T-helper 2 cell treated with Interferon-gamma antibody and Interleukin-4, amounts not matched to agents 100 ng/mL and 5 ng/mL, for 36 hours (primary cell): Measurements from ENCODE around the gene HMGCL. TPM values are rescaled to one million over a fixed set of nuclear protein-coding genes. Genes with fewer than 3 reads are reported as not detected.
"Not testable (repeated sequence)": the region's sequence is repeated elsewhere in the genome, so short reads cannot be mapped to it uniquely, and the experiment has no call there.

Experiments
- intact Hi-C: fragments of 100-400 bp; cut with micrococcal nuclease; formaldehyde crosslinking; loops from one replicate; pipeline ENCODE4 v1.15.1; 2023
- total RNA-seq: library from RNA; stranded (reverse); gene quantifications from 2 replicates; pipeline ENCODE4 v1.2.3, GENCODE V29; 2022

The HMGCL gene
- total RNA-seq, 1 donor from 2014 or later: 18.1 TPM

- intact Hi-C loops: no loop called here
Measured at GRCh38 chr1:23784846-23785245, 40.4 kb downstream of the HMGCL start.

GRCh38 chr1:23783141-23783540 lies 42.1 kb downstream of the HMGCL start:
- intact Hi-C loops: not testable (repeated sequence)

DNA sequence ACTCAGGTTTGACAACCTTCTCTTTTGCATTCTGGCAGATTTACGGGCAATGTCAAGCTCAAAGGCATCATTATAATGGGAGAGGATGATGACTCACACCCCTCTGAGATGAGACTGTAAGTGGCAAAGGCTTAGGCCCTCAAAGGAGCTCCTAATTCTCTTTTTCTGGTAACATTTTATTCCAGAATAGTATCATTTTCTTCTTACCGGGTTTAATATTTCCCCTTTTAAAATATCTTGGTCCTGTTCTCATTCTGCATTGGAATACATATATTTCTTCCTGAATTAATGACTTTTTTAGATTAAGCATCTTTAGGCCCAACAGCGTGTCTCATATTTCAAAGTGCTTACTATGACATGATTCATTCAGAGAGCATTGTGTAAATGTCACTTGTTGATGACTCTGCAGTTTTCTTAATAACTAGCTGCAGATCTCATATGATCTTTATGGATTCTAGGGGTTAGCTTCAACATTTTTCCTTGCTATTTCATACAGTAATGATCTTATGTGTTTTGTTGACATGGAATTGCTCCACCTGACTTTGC lies 45.3 kb downstream of the HMGCL start:
- intact Hi-C loops: loop anchor here (2.0 kb wide), 1 partner anchor 45 kb away; the partner anchor contains the start of gene HMGCL

DNA sequence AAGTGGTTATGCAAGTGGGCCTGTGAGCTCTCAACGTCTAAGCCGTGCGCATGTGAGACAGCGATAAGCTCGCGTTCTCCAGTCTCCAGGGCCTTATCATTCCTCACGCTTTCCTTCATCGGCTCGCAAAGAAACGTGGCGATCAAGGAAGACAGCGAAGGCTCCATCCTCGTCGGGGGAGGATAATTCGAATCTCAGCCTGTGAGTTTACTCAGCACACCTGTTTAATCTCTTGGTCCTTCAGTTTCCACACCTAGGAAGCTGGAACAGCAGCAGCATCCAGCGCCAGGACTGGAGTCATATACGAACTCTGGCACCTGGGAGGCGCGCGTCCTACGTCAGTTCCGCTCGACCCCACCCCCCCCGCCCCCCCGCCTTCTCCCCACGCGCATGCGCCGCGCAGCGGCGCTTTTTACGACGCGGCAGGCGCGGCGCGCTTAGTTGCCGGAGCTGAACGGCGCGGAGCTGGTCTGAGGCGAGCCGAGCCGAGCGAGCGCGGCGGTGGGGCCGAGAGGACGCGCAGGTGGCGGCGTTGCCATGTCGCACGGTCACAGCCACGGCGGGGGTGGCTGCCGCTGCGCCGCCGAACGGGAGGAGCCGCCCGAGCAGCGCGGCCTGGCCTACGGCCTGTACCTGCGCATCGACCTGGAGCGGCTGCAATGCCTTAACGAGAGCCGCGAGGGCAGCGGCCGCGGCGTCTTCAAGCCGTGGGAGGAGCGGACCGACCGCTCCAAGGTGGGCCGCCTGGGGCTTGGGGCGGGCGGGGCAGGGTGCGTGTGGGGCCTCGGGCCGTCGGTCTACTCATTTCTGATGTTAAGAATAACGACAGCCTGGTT lies 47.0 kb downstream of the HMGCL start, which contains the start of gene PITHD1:
Gene PITHD1 (plus strand): TSS at position 440 of the 836 bp plus-strand sequence. CDS start 98 bp downstream, at position 538.
- intact Hi-C loops: loop anchor here (1.0 to 2.0 kb wide), 3 partner anchors 13 to 181 kb away; partner anchors contain the start of genes HMGCL, LYPLA2 and PNRC2

DNA sequence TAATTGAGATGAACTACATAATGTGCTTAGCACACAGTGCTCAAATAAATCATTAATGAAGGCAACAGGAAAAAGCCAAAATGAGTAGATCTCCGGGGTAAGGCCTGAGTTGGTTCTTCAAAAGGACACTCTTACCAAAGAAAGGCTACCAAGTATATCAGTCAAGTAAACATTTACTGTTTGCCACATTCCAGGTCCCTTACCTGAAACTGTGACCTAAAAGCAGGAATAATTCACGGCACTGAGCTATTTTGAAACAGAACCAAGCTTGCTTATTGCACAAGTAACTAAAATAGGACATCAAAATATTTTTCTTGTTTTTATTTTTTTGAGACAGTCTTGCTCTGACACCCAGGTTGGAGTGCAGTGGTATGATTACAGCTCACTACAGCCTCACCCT lies 49.0 kb downstream of the HMGCL start:
- intact Hi-C loops: no loop called here

GRCh38 chr1:23774174-23774880 lies 50.9 kb downstream of the HMGCL start:
- intact Hi-C loops: no loop called here

DNA sequence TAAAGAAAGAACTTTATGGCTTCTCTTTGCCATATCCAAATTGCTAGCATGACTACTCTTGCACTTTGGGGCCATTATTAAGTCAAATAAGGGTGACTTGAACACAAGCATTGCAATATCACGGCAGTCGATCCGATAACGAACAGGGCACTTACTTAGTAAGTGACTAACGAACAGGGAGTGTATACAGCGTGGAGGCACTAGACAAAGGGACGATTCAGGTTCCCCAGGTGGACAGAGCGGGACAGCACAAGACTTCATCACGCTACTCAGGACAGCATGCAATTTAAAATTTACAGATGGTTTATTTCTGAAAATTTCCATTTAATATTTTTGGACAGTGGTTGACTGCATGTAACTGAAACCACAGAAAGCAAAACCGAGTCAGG lies 52.4 kb downstream of the HMGCL start:
- intact Hi-C loops: loop anchor here (1.0 kb wide), 2 partner anchors 95 to 143 kb away; partner anchors contain the start of gene FUCA1

- intact Hi-C loops: loop anchor here (1.0 kb wide), 2 partner anchors 96 to 144 kb away; partner anchors contain the start of gene FUCA1
Measured at GRCh38 chr1:23772049-23772853, 53.0 kb downstream of the HMGCL start.

DNA sequence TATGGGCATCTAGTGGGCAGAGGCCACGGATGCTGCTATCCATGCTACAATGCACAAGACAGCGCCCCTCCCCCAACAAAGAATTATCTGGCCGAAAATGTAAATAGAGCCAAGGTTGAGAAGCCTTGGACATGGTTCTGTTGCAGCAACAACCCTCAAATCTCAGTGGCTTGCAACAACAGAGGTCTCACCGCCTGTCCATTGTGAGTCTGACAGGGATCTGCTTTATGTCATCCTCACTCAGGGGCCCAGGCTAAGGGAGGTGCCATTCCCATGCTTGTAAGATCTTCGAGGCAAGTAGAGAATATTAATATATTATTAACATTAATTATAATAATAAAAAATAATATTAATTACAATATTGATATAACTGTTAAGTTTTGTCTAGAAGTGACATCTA lies 56.5 kb downstream of the HMGCL start:
- intact Hi-C loops: no loop called here

GRCh38 chr1:23763041-23763577 lies 62.1 kb downstream of the HMGCL start:
- intact Hi-C loops: no loop called here

- intact Hi-C loops: no loop called here
Measured at GRCh38 chr1:23759277-23759676, 66.0 kb downstream of the HMGCL start.

- intact Hi-C loops: no loop called here
Measured at GRCh38 chr1:23757812-23758211, 67.4 kb downstream of the HMGCL start.

DNA sequence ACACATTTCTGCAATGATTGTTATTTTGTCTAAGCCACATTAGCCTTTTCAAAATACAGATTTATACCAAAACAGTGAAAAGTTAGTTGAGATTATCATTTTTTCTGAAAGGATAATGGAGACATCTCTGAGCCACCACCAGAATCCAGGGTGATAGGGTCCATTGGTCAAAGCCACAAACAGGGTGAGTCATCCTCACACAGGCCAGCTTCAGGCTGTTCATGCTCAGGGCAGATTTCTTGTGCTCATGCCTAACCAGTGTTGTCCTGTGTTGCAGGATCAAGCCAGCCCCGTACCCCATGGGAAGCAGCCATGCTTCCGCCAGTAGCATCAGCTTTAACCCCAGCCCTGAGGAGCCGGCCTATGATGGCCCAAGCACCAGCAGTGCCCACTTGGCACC lies 68.6 kb downstream of the HMGCL start:
- intact Hi-C loops: no loop called here

DNA sequence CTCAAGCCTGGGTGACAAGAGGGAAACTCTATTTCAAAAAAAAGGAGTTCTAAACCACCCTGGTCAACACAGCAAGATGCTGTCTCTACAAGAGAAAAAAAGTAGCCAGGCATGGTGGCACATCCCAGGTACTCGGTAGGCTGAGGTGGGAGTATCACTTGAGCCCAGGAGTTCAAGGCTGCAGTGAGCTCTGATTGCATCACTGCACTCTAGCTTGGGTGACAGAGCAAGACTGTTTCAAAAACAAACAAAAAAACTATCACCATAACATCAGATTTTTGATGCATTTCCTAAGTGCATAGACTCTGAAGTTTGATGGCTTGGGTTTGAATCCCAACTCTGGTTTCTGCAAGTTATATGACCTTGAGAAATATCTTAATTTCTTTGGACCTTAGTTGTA lies 72.3 kb downstream of the HMGCL start:
- intact Hi-C loops: no loop called here

Other genes with a start within 250 kb of the HMGCL start
- 1,228 and 1,231 TPM in 2 replicates for gene RPL11, start 133.6 kb downstream of the HMGCL start, total RNA-seq
- 36.4 and 36.6 TPM in 2 replicates for gene ELOA, start 82.0 kb downstream of the HMGCL start, total RNA-seq
- 59.3 and 62.5 TPM in 2 replicates for gene PITHD1, start 47.0 kb downstream of the HMGCL start, total RNA-seq
- 85.5 and 86.7 TPM in 2 replicates for gene LYPLA2, start 34.3 kb downstream of the HMGCL start, total RNA-seq
- gene GALE, start 24.7 kb downstream of the HMGCL start, total RNA-seq: 25.3 TPM in 2 replicates
- 3.7 and 4.2 TPM in 2 replicates for gene FUCA1, start 42.9 kb upstream of the HMGCL start, total RNA-seq
- gene CNR2, start 87.9 kb upstream of the HMGCL start, total RNA-seq: 0.16 TPM in 2 replicates
- gene PNRC2, start 134.4 kb upstream of the HMGCL start, total RNA-seq: 129 and 157 TPM in 2 replicates
- gene SRSF10, start 154.9 kb upstream of the HMGCL start, total RNA-seq: 220 and 233 TPM in 2 replicates